HL-60 (cell line): ENCODE data around the gene LRIT2.

Experiments used
- DNase-seq, 2 experiments: peaks; one replicate each; pipeline ENCODE4 v3.0.0-alpha.2; 2010 to 2020; ENCODE audit warnings: low read depth in 1 of 2, low spot score in 1 of 2
- H3K27ac ChIP-seq: fragments of 250-450 bp; sonication (Bioruptor Pico); replicated peaks from 2 replicates; pipeline ENCODE4 v1.5.1; 2020; ENCODE audit warnings: mild to moderate bottlenecking, moderate library complexity
- H3K27me3 ChIP-seq: fragments of 250-450 bp; sonication (Bioruptor Pico); 2 replicates; pipeline ENCODE4 v1.5.1; 2021; ENCODE audit warnings: mild to moderate bottlenecking, moderate library complexity; ENCODE audit not compliant: insufficient read depth, poor library complexity, severe bottlenecking
- H3K4me3 ChIP-seq: replicated peaks from 2 replicates; pipeline ENCODE4 v1.5.1; 2011; ENCODE audit warnings: mild to moderate bottlenecking, control low read depth, low read length; ENCODE audit not compliant: insufficient read depth
- GABPA ChIP-seq: IDR thresholded peaks from 2 replicates; pipeline ENCODE4 v1.6.1; 2012; ENCODE audit warnings: low read depth
- POLR2AphosphoS5 ChIP-seq: IDR thresholded peaks from 2 replicates; pipeline ENCODE4 v1.6.1; 2012; ENCODE audit warnings: low read depth
- TF ChIP-seq, protein P1 (sequence below): IDR thresholded peaks from 2 replicates; pipeline ENCODE4 v1.6.1; 2012; ENCODE audit warnings: low read depth; ENCODE audit not compliant: insufficient replicate concordance
- TF ChIP-seq, protein P2 (sequence below): IDR thresholded peaks from one replicate; pipeline ENCODE4 v1.5.1; 2011; ENCODE audit warnings: low read length, control low read depth, inconsistent platforms; ENCODE audit not compliant: insufficient read depth

LRIT2 gene

GRCh38 chr10:84176836-84177474 lies 48.4 kb downstream of the LRIT2 start:
- DNase-seq = no peak
- TF ChIP-seq, protein P1, sequence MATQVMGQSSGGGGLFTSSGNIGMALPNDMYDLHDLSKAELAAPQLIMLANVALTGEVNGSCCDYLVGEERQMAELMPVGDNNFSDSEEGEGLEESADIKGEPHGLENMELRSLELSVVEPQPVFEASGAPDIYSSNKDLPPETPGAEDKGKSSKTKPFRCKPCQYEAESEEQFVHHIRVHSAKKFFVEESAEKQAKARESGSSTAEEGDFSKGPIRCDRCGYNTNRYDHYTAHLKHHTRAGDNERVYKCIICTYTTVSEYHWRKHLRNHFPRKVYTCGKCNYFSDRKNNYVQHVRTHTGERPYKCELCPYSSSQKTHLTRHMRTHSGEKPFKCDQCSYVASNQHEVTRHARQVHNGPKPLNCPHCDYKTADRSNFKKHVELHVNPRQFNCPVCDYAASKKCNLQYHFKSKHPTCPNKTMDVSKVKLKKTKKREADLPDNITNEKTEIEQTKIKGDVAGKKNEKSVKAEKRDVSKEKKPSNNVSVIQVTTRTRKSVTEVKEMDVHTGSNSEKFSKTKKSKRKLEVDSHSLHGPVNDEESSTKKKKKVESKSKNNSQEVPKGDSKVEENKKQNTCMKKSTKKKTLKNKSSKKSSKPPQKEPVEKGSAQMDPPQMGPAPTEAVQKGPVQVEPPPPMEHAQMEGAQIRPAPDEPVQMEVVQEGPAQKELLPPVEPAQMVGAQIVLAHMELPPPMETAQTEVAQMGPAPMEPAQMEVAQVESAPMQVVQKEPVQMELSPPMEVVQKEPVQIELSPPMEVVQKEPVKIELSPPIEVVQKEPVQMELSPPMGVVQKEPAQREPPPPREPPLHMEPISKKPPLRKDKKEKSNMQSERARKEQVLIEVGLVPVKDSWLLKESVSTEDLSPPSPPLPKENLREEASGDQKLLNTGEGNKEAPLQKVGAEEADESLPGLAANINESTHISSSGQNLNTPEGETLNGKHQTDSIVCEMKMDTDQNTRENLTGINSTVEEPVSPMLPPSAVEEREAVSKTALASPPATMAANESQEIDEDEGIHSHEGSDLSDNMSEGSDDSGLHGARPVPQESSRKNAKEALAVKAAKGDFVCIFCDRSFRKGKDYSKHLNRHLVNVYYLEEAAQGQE = no peak
- TF ChIP-seq POLR2AphosphoS5 (no peak), GABPA (no peak)
- TF ChIP-seq, protein P2, sequence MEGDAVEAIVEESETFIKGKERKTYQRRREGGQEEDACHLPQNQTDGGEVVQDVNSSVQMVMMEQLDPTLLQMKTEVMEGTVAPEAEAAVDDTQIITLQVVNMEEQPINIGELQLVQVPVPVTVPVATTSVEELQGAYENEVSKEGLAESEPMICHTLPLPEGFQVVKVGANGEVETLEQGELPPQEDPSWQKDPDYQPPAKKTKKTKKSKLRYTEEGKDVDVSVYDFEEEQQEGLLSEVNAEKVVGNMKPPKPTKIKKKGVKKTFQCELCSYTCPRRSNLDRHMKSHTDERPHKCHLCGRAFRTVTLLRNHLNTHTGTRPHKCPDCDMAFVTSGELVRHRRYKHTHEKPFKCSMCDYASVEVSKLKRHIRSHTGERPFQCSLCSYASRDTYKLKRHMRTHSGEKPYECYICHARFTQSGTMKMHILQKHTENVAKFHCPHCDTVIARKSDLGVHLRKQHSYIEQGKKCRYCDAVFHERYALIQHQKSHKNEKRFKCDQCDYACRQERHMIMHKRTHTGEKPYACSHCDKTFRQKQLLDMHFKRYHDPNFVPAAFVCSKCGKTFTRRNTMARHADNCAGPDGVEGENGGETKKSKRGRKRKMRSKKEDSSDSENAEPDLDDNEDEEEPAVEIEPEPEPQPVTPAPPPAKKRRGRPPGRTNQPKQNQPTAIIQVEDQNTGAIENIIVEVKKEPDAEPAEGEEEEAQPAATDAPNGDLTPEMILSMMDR = no peak
- H3K27ac ChIP-seq = no peak overlapping the region
- no peak overlapping the region for H3K4me3 ChIP-seq
- no peaks in the 10 kb centered on the region for H3K27me3 ChIP-seq

DNA sequence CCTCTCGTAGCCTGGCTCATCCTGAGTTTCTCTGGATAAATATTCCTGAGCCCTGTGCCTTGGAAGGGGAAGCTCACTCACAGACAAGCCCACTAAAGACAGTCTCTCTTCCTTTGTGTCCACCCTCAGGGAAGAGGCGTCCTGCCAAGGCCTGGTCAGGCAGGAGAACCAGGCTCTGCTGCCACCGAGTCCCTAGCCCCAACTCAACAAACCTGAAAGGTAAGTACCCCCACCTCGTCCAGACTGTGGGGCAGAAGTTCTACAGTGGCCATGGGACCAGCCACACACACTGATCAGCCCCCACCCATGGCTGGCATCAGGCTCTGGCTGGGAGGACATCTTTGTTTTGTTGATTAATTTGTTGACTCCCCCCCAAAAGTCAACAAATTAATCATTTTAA lies 49.0 kb downstream of the LRIT2 start:
- Histone ChIP-seq H3K4me3 (no peak overlapping the region), H3K27ac (no peak overlapping the region), H3K27me3 (no peaks in the 10 kb centered on the region)
- no peak for TF ChIP-seq GABPA
- TF ChIP-seq, protein P1 = no peak
- no peak for DNase-seq

- Histone ChIP-seq H3K4me3 (no peak overlapping the region), H3K27ac (no peak overlapping the region), H3K27me3 (no peaks in the 10 kb centered on the region)
- no peak for TF ChIP-seq POLR2AphosphoS5
- TF ChIP-seq, protein P2 = no peak
- DNase-seq = no peak
These were observed 49.9 kb downstream of the LRIT2 start for GRCh38 chr10:84175436-84175835.

DNA sequence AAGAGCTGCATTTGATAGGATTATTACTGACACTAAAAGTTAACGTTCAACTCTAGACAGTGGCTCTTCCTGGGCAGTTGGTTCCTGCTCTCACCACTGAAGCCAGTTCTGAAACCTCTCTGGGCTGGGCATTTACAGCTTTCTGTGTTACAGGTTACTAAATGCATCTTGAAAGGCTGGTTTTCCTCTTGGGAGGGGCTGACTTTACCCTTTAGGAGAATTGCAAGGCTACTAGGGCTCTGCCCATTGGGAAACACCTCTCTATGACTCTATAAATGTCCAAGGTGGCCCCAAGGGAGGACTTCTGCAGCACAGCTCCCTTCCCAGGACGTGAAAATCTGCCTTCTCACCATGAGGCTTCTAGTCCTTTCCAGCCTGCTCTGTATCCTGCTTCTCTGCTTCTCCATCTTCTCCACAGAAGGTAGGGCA lies 51.8 kb downstream of the LRIT2 start, which contains the start of gene GPR15LG:
Gene GPR15LG (plus strand): TSS at position 301 of the 429 bp plus-strand sequence. CDS start 51 bp downstream, at position 352.
- Histone ChIP-seq H3K27me3 (no peaks in the 10 kb centered on the region), H3K4me3 (no peak within 1 kb of the TSS), H3K27ac (no peak within 1 kb of the TSS)
- DNase-seq = no peak
- TF ChIP-seq, protein P2 = no peak
